H1 (cell line): ENCODE measurements around the gene PFDN6. TPM values are rescaled to one million over a fixed set of nuclear protein-coding genes. Genes with fewer than 3 reads are reported as not detected.

Experiments
- CTCF ChIA-PET: fragments of 300-600 bp; sonication (Branson Sonifier 250); formaldehyde crosslinking; loops from one replicate; lab custom pipeline; 2021; ENCODE audit not compliant: partially characterized antibody; lab: Charles Lee
- POLR2A ChIA-PET: fragments of 300-600 bp; sonication (Branson Sonifier 250); formaldehyde crosslinking; loops from one replicate; lab custom pipeline; 2021; ENCODE audit warnings: inconsistent platforms; ENCODE audit not compliant: partially characterized antibody; lab: Charles Lee
- DNase-seq, 2 experiments: peaks; one replicate each; pipeline versions ENCODE4 v3.0.0 to v3.0.0-alpha.2; 2010 to 2022; ENCODE audit warnings: low spot score in 2 of 2, low read depth in 1 of 2, mixed read lengths in 1 of 2
- FAIRE-seq: peaks from 2 replicates; lab custom pipeline; 2011; peaks lifted over from hg19 to GRCh38; lab: Jason Lieb, UNC
- H2AFZ ChIP-seq: 2 replicates; pipeline ENCODE4 v1.8.1; 2012; ENCODE audit warnings: low read length, inconsistent platforms
- H2AK5ac ChIP-seq: 2 replicates; pipeline ENCODE4 v1.6.1; 2013; ENCODE audit warnings: low read depth, low read length
- H2BK120ac ChIP-seq: replicated peaks from 2 replicates; pipeline ENCODE3; 2013; ENCODE audit warnings: low read depth, low read length, inconsistent platforms
- H2BK12ac ChIP-seq: 2 replicates; pipeline ENCODE4 v1.6.1; 2013; ENCODE audit warnings: low read depth, low read length
- H2BK15ac ChIP-seq: 2 replicates; pipeline ENCODE4 v1.6.1; 2013; ENCODE audit warnings: low read length
- H2BK20ac ChIP-seq: 2 replicates; pipeline ENCODE4 v1.6.1; 2013; ENCODE audit warnings: low read length
- H2BK5ac ChIP-seq: 2 replicates; pipeline ENCODE4 v1.6.1; 2013; ENCODE audit warnings: low read depth, low read length
- H3K14ac ChIP-seq: 2 replicates; pipeline ENCODE4 v1.6.1; 2013; ENCODE audit warnings: inconsistent platforms; ENCODE audit not compliant: insufficient read length
- H3K18ac ChIP-seq: 2 replicates; pipeline ENCODE4 v1.6.1; 2013; ENCODE audit warnings: low read length; ENCODE audit errors: extremely low read depth
- H3K23ac ChIP-seq: 2 replicates; pipeline ENCODE4 v1.6.1; 2013; ENCODE audit warnings: inconsistent platforms; ENCODE audit not compliant: insufficient read length
- H3K23me2 ChIP-seq: 2 replicates; pipeline ENCODE4 v1.6.1; 2013; ENCODE audit warnings: low read depth, low read length
- H3K27ac ChIP-seq: 2 replicates; pipeline ENCODE4 v1.6.1; 2011; ENCODE audit warnings: low read depth, low read length, inconsistent platforms
- H3K27me3 ChIP-seq, 4 experiments: replicated peaks in 1 of 4; 1 replicate in 1 of 4; 2 replicates in 3 of 4; pipeline versions ENCODE4 v1.6.1 to v1.8.1; 2011 to 2013; ENCODE audit warnings: low read length in 3 of 4, mild to moderate bottlenecking in 3 of 4, inconsistent platforms in 2 of 4, mixed read lengths in 2 of 4, moderate library complexity in 1 of 4; ENCODE audit not compliant: control insufficient read depth in 3 of 4, insufficient read depth in 3 of 4; ENCODE audit errors: extremely low read depth in 1 of 4
- H3K36me3 ChIP-seq, 4 experiments: 2 replicates each; pipeline versions ENCODE4 v1.6.1 to v1.8.1; 2011 to 2013; ENCODE audit warnings: mild to moderate bottlenecking in 4 of 4, low read length in 3 of 4, moderate library complexity in 2 of 4, control low read depth in 1 of 4, inconsistent platforms in 1 of 4; ENCODE audit not compliant: insufficient read depth in 4 of 4, control insufficient read depth in 2 of 4
- H3K4ac ChIP-seq: replicated peaks from 2 replicates; pipeline ENCODE3; 2013; ENCODE audit warnings: low read length, low read depth, mixed read lengths, inconsistent platforms; ENCODE audit not compliant: insufficient read length
- H3K4me1 ChIP-seq, 4 experiments: replicated peaks in 1 of 4; 1 replicate in 1 of 4; 2 replicates in 3 of 4; pipeline versions ENCODE4 v1.6.1 to v1.8.1; 2011 to 2013; ENCODE audit warnings: low read length in 3 of 4, inconsistent platforms in 2 of 4, mixed read lengths in 1 of 4; ENCODE audit not compliant: insufficient read depth in 4 of 4, control insufficient read depth in 3 of 4
- H3K4me2 ChIP-seq, 2 experiments: 2 replicates each; pipeline versions ENCODE4 v1.6.1 to v1.8.1; 2011 to 2013; ENCODE audit warnings: low read depth in 2 of 2, low read length in 2 of 2, control low read depth in 1 of 2, inconsistent platforms in 1 of 2, mild to moderate bottlenecking in 1 of 2; ENCODE audit not compliant: insufficient read depth in 1 of 2
- H3K4me3 ChIP-seq, 4 experiments: fragments of 200-600, 300-600 bp in 1 of 4; sonication (generic), shearing (Covaris generic), sonication (Bioruptor Twin) in 1 of 4; 2 replicates each; pipeline versions ENCODE4 v1.5.1 to v1.8.1; 2011 to 2016; ENCODE audit warnings: low read length in 4 of 4, low read depth in 3 of 4, control low read depth in 2 of 4, inconsistent platforms in 2 of 4, mild to moderate bottlenecking in 2 of 4, mixed read lengths in 1 of 4, moderate library complexity in 1 of 4; ENCODE audit not compliant: insufficient read depth in 2 of 4; ENCODE audit errors: extremely low read depth in 1 of 4
- H3K56ac ChIP-seq: replicated peaks from 2 replicates; pipeline ENCODE3; 2013; ENCODE audit warnings: low read depth, mild to moderate bottlenecking, mixed read lengths, low read length, inconsistent platforms; ENCODE audit not compliant: insufficient read length
- H3K79me1 ChIP-seq: 2 replicates; pipeline ENCODE4 v1.6.1; 2013; ENCODE audit warnings: low read depth, low read length, control low read depth
- H3K79me2 ChIP-seq, 2 experiments: 2 replicates each; pipeline versions ENCODE4 v1.6.1 to v1.8.1; 2012 to 2013; ENCODE audit warnings: low read length in 2 of 2, mild to moderate bottlenecking in 2 of 2, inconsistent platforms in 1 of 2; ENCODE audit not compliant: insufficient read depth in 2 of 2, control insufficient read depth in 1 of 2
- H3K9ac ChIP-seq, 4 experiments: replicated peaks in 1 of 4; 1 replicate in 1 of 4; 2 replicates in 3 of 4; pipeline versions ENCODE4 v1.6.1 to v1.8.1; 2011 to 2013; ENCODE audit warnings: low read depth in 3 of 4, low read length in 3 of 4, control low read depth in 2 of 4, mild to moderate bottlenecking in 2 of 4, moderate library complexity in 2 of 4, inconsistent platforms in 1 of 4; ENCODE audit errors: extremely low read depth in 1 of 4
- H3K9me3 ChIP-seq, 2 experiments: 2 replicates each; pipeline versions ENCODE4 v1.6.1 to v1.8.1; 2012 to 2013; ENCODE audit warnings: mild to moderate bottlenecking in 2 of 2, moderate library complexity in 2 of 2, control low read depth in 1 of 2, inconsistent platforms in 1 of 2, low read depth in 1 of 2, low read length in 1 of 2, mixed read lengths in 1 of 2; ENCODE audit not compliant: insufficient read depth in 2 of 2
- H4K20me1 ChIP-seq, 2 experiments: replicated peaks in 1 of 2; 2 replicates each; pipeline versions ENCODE3 to v1.8.1; 2011 to 2013; ENCODE audit warnings: inconsistent platforms in 2 of 2, low read length in 2 of 2, mild to moderate bottlenecking in 1 of 2; ENCODE audit not compliant: insufficient read depth in 2 of 2, control insufficient read depth in 1 of 2
- H4K5ac ChIP-seq: 2 replicates; pipeline ENCODE4 v1.6.1; 2013; ENCODE audit warnings: low read length, low read depth, mixed read lengths, inconsistent platforms; ENCODE audit not compliant: insufficient read length
- H4K8ac ChIP-seq: 2 replicates; pipeline ENCODE4 v1.8.0; 2013; ENCODE audit warnings: mild to moderate bottlenecking, moderate library complexity, low read length, inconsistent platforms; ENCODE audit not compliant: insufficient read depth; ENCODE audit errors: extremely low read depth
- H4K91ac ChIP-seq: replicated peaks from 2 replicates; pipeline ENCODE3; 2013; ENCODE audit warnings: low read length, mixed read lengths, inconsistent platforms; ENCODE audit not compliant: insufficient read length
- TBP ChIP-seq: IDR thresholded peaks from 2 replicates; pipeline ENCODE4 v1.6.1; 2011; ENCODE audit warnings: low read depth, low read length, improper control_type of control experiment
- WGBS, 2 experiments: shearing (Covaris generic) in 1 of 2; methylation state at CpG; one replicate each; pipeline versions ENCODE4 v1.1.6 to v1.1.7; 2013 to 2015; ENCODE audit warnings: low lambda C conversion rate in 2 of 2, mixed read lengths in 2 of 2, inconsistent platforms in 1 of 2, low coverage in 1 of 2, missing lambda C conversion rate in 1 of 2; ENCODE audit not compliant: insufficient replicate concordance in 2 of 2, insufficient coverage in 1 of 2, insufficient read length in 1 of 2; ENCODE audit errors: extremely low coverage in 1 of 2, missing lambda C conversion rate in 1 of 2; 5-methylcytosine and 5-hydroxymethylcytosine counted together
- polyA plus RNA-seq, 7 experiments: library from polyadenylated mRNA; depleted of rRNA in 3 of 7; stranded (reverse) in 5 of 7; unstranded in 2 of 7; fragments of >200 nt in 5 of 7; fragments of 200-250 nt in 2 of 7; gene quantifications; 1 replicate in 5 of 7; 2 replicates in 1 of 7; 4 replicates in 1 of 7; pipeline versions ENCODE4 v1.2.1 to v1.2.3, GENCODE V29; 2011 to 2013; ENCODE audit warnings: missing spikeins in 2 of 7, mixed read lengths in 2 of 7
- total RNA-seq: library from RNA; stranded (reverse); fragmentation: NEBNext Ultra II Directional; extraction: Animal tissue kit (Norgen Biotek cat#: 25700); gene quantifications from 2 replicates; pipeline ENCODE4 v1.2.1, GENCODE V29; 2021

The PFDN6 gene
- total and polyA plus RNA-seq, 2 of the 8 experiments (the other 6 are each of a cell fraction or from before 2014, with no cell fraction given): 32.0 to 95.7 TPM

DNA sequence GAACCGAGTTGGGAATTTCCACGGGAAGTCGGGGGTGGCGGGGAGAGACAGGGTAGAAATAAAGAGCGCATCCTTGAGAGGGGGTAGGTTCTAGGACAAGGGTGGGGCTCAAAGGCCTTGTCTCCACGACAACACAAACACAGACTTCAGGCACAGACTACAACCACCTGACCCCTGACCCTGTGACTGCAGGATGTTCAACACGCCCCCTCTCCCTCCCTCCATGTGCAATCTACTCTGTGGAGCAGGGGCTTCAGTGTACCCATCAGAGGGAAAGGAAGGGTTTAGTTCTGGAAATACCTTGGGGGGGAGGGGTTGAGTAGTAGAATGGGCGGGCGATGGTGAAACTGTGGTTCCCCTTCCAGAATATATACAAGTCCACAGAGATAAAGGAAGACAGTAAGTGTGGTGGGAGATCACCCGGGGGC lies 25.1 kb downstream of the PFDN6 start:
- Histone ChIP-seq H3K14ac (no peak overlapping the region), H3K9ac (no peak overlapping the region), H3K27ac (no peak overlapping the region), H3K79me1 (no peaks in the 10 kb centered on the region), H2BK120ac (peak overlapping the region; percentile 44), H2BK15ac (no peak overlapping the region), H3K4me2 (peak overlapping the region; percentile 93 to 95), H3K4ac (no peak overlapping the region), H3K4me1 (peaks cover 0 to 21% (median 12%) of the 10 kb centered on the region in 4 experiments; a peak in 6 of 7 replicates), H3K56ac (peak overlapping the region; percentile 34), H2BK12ac (no peak overlapping the region), H2AK5ac (no peak overlapping the region; the same call in 1 of the 2 replicates), H2AFZ (no peak overlapping the region), H2BK5ac (no peak overlapping the region), H3K27me3 (no peaks in the 10 kb centered on the region), H3K23ac (no peak overlapping the region), H4K91ac (no peak overlapping the region), H3K79me2 (peaks cover 0 to 3% of the 10 kb centered on the region in 2 experiments; a peak in 1 of 4 replicates), H3K9me3 (no peaks in the 10 kb centered on the region), H3K36me3 (peaks cover under 1 to 12% (median 7%) of the 10 kb centered on the region in 4 experiments; a peak in 7 of 8 replicates), H3K4me3 (peak overlapping the region; percentile 84 to 89 (median 88)), H3K23me2 (peaks cover 26% of the 10 kb centered on the region), H4K8ac (no peak overlapping the region), H4K20me1 (no peaks in the 10 kb centered on the region), H3K18ac (0 out of 2 replicates have a peak overlapping the region, but pooled peaks have one; percentile 51), H2BK20ac (no peak overlapping the region), H4K5ac (no peak overlapping the region)
- POLR2A ChIA-PET: interaction anchor here (1.0 to 6.3 kb wide), 3 partner anchors 18 to 43 kb away, joined by 3 to 30 read pairs (median 4); partner anchors contain the start of genes PFDN6, RPS18 and VPS52
- CTCF ChIA-PET: no interaction called here
- 8% methylated on average over 10 of the region's 10 CpGs; no CpG with 5 or more reads in 1 of the 2 experiments for WGBS, 2 experiments
- no peak for FAIRE-seq
- DNase-seq: peak in 1 of 2 experiments; percentile 61
- TF ChIP-seq TBP: no peak
